ENCODE results near the gene UBB. TPM values are rescaled to one million over a fixed set of nuclear protein-coding genes. Genes with fewer than 3 reads are reported as not detected.

UBB gene
- total RNA-seq, 3 donors from 2014 or later (not counting 1 experiment from before 2014, with no cell fraction given), result 1,492 to 1,665 (median 1,530) TPM

DNA sequence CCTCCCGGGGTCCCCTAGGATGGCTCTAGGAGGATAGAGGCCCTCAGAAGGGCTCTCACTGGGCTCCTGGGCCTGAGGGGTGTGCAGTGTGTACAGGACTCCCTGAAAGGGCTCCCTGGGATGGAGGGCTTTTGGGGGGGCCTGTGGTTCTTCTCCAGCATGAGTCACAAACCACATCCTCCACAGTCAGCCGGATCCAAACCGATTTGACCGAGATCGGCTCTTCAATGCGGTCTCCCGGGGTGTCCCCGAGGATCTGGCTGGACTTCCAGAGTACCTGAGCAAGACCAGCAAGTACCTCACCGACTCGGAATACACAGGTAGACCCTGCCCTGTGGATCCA, 39.0 kb downstream of the UBB start:
- no peaks in the 10 kb centered on the region for H3K9me3 ChIP-seq (ENCODE audit: control insufficient read depth, insufficient read depth, low read length)
- no peak overlapping the region for H3K4me3 ChIP-seq (ENCODE audit: low read length)
- intact Hi-C loops (cut with micrococcal nuclease), result no loop called here
- no peaks in the 10 kb centered on the region for H3K27me3 ChIP-seq (ENCODE audit: control insufficient read depth, insufficient read depth, low read length)
- no peak overlapping the region for H3K4me3 Mint-ChIP-seq
- H3K27ac Mint-ChIP-seq, result peak overlapping the region; percentile 98 to 100
- WGBS (ENCODE audit: insufficient coverage), result 19% methylated on average over 10 of the region's 10 CpGs
- H3K36me3 ChIP-seq (ENCODE audit: control insufficient read depth, insufficient read depth, low read length), result peaks cover 60% of the 10 kb centered on the region
- H3K9me3 Mint-ChIP-seq, result no peaks in the 10 kb centered on the region
- ATAC-seq (no peak), DNase-seq (peak in 1 of 2 donors; percentile 58)
- H3K4me1 ChIP-seq (ENCODE audit: control insufficient read depth, insufficient read depth, low read length), result peaks cover 48% of the 10 kb centered on the region
- peak overlapping the region; percentile 37 for H3K27ac ChIP-seq (ENCODE audit: low read length)
- H3K4me1 Mint-ChIP-seq, result peaks cover 43 to 58% of the 10 kb centered on the region in 2 donors
- TF ChIP-seq, protein P1, sequence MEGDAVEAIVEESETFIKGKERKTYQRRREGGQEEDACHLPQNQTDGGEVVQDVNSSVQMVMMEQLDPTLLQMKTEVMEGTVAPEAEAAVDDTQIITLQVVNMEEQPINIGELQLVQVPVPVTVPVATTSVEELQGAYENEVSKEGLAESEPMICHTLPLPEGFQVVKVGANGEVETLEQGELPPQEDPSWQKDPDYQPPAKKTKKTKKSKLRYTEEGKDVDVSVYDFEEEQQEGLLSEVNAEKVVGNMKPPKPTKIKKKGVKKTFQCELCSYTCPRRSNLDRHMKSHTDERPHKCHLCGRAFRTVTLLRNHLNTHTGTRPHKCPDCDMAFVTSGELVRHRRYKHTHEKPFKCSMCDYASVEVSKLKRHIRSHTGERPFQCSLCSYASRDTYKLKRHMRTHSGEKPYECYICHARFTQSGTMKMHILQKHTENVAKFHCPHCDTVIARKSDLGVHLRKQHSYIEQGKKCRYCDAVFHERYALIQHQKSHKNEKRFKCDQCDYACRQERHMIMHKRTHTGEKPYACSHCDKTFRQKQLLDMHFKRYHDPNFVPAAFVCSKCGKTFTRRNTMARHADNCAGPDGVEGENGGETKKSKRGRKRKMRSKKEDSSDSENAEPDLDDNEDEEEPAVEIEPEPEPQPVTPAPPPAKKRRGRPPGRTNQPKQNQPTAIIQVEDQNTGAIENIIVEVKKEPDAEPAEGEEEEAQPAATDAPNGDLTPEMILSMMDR (IDR thresholded peaks at IDR 0.05), result no peak
- H3K27me3 Mint-ChIP-seq (ENCODE audit: low read depth in 2 of 2), result no peaks in the 10 kb centered on the region
- H3K36me3 Mint-ChIP-seq, result no peaks in the 10 kb centered on the region

DNA sequence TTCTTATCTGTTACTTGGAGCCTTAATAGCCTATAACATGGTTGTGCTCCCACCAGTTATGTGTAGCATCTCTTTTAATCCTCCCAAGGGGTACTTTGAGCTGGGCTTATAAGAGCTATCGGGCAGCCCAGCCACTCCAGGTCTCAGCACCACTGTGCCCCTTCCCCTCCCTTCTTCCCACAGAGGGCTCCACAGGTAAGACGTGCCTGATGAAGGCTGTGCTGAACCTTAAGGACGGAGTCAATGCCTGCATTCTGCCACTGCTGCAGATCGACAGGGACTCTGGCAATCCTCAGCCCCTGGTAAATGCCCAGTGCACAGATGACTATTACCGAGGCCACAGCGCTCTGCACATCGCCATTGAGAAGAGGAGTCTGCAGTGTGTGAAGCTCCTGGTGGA, 41.5 kb downstream of the UBB start:
- H3K36me3 Mint-ChIP-seq, result no peaks in the 10 kb centered on the region
- H3K4me3 ChIP-seq (ENCODE audit: low read length), result no peak overlapping the region
- H3K27me3 Mint-ChIP-seq (ENCODE audit: low read depth in 2 of 2), result no peaks in the 10 kb centered on the region
- H3K4me3 Mint-ChIP-seq, result no peak overlapping the region
- peaks cover 32% of the 10 kb centered on the region for H3K4me1 ChIP-seq (ENCODE audit: control insufficient read depth, insufficient read depth, low read length)
- intact Hi-C loops (cut with micrococcal nuclease), result no loop called here
- no peaks in the 10 kb centered on the region for H3K9me3 Mint-ChIP-seq
- H3K4me1 Mint-ChIP-seq, result peaks cover 30 to 38% of the 10 kb centered on the region in 2 donors
- no peaks in the 10 kb centered on the region for H3K27me3 ChIP-seq (ENCODE audit: control insufficient read depth, insufficient read depth, low read length)
- no peak overlapping the region for H3K27ac ChIP-seq (ENCODE audit: low read length)
- no peaks in the 10 kb centered on the region for H3K9me3 ChIP-seq (ENCODE audit: control insufficient read depth, insufficient read depth, low read length)
- 95% methylated on average over 7 of the region's 7 CpGs for whole genome bisulfite sequencing (ENCODE audit: insufficient coverage)
- ATAC-seq, result no peak
- DNase-seq, result no peak
- TF ChIP-seq, protein P1 (IDR thresholded peaks at IDR 0.05), result no peak
- H3K27ac Mint-ChIP-seq, result peak overlapping the region in 1 of 2 donors; percentile 29
- H3K36me3 ChIP-seq (ENCODE audit: control insufficient read depth, insufficient read depth, low read length), result peaks cover 81% of the 10 kb centered on the region

DNA sequence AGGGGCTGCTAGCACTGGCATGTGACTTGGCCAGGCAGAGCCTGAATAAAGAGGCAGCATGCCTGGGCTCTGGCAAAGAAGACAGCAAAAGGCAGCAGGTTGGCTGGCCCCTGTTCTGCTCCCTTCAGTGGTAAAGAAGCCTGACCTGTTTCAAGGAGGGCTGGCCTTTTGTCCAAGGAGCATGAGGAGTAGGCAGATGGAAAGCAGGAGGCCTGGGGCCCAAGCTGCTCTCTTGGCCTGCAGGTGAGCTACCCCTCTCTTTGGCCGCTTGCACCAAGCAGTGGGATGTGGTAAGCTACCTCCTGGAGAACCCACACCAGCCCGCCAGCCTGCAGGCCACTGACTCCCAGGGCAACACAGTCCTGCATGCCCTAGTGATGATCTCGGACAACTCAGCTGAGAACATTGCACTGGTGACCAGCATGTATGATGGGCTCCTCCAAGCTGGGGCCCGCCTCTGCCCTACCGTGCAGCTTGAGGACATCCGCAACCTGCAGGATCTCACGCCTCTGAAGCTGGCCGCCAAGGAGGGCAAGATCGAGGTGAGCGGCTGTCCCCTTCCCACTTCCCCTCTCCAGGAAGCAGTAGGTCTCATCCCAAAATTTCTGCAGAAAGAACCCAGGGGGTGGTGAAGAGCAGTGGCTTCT, 42.5 kb downstream of the UBB start:
- TF ChIP-seq, protein P1 (IDR thresholded peaks at IDR 0.05), result no peak
- WGBS (ENCODE audit: insufficient coverage), result 94% methylated on average over 8 of the region's 10 CpGs
- Histone ChIP-seq H3K4me1 (ENCODE audit: control insufficient read depth, insufficient read depth, low read length) (peaks cover 23% of the 10 kb centered on the region), H3K36me3 (ENCODE audit: control insufficient read depth, insufficient read depth, low read length) (peaks cover 81% of the 10 kb centered on the region), H3K27me3 (ENCODE audit: control insufficient read depth, insufficient read depth, low read length) (no peaks in the 10 kb centered on the region), H3K4me3 (ENCODE audit: low read length) (no peak overlapping the region), H3K9me3 (ENCODE audit: control insufficient read depth, insufficient read depth, low read length) (no peaks in the 10 kb centered on the region), H3K27ac (ENCODE audit: low read length) (no peak overlapping the region)
- DNase-seq (no peak), ATAC-seq (no peak)
- no peaks in the 10 kb centered on the region for H3K36me3 Mint-ChIP-seq
- peak overlapping the region in 1 of 2 donors; percentile 29 for H3K27ac Mint-ChIP-seq
- H3K27me3 Mint-ChIP-seq (ENCODE audit: low read depth in 2 of 2), result no peaks in the 10 kb centered on the region
- H3K9me3 Mint-ChIP-seq, result no peaks in the 10 kb centered on the region
- H3K4me1 Mint-ChIP-seq, result peaks cover 21 to 31% of the 10 kb centered on the region in 2 donors
- no peak overlapping the region for H3K4me3 Mint-ChIP-seq
- intact Hi-C loops (cut with micrococcal nuclease), result no loop called here

DNA sequence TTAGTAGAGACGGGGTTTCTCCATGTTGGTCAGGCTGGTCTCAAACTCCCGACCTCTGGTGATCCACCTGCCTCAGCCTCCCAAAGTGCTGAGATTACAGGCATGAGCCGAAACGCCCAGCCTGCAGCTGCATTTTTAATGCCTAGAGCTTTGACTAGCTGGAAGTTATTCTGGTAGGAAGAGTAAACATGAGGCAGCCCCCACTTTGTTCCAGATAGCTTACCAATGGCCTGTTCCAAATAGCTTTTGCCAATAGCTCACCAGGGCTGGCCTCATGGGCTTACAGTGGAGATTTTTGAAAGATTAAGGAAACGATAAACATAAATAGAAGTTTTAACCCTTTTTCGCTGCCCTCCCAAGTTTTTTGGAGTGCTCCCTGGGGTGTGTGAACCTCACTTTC, 44.3 kb downstream of the UBB start:
- intact Hi-C loops (cut with micrococcal nuclease), result no loop called here
- Histone ChIP-seq H3K9me3 (ENCODE audit: control insufficient read depth, insufficient read depth, low read length) (no peaks in the 10 kb centered on the region), H3K4me1 (ENCODE audit: control insufficient read depth, insufficient read depth, low read length) (peaks cover 4% of the 10 kb centered on the region), H3K4me3 (ENCODE audit: low read length) (no peak overlapping the region), H3K27me3 (ENCODE audit: control insufficient read depth, insufficient read depth, low read length) (no peaks in the 10 kb centered on the region), H3K36me3 (ENCODE audit: control insufficient read depth, insufficient read depth, low read length) (peaks cover 72% of the 10 kb centered on the region), H3K27ac (ENCODE audit: low read length) (no peak overlapping the region)
- DNase-seq (no peak), ATAC-seq (no peak)
- H3K27me3 Mint-ChIP-seq (ENCODE audit: low read depth in 2 of 2), result no peaks in the 10 kb centered on the region
- no peak overlapping the region for H3K27ac Mint-ChIP-seq
- H3K9me3 Mint-ChIP-seq, result no peaks in the 10 kb centered on the region
- 97% methylated on average over 6 of the region's 6 CpGs for WGBS (ENCODE audit: insufficient coverage)
- peaks cover 7 to 24% of the 10 kb centered on the region in 2 donors for H3K4me1 Mint-ChIP-seq
- no peak overlapping the region for H3K4me3 Mint-ChIP-seq
- no peaks in the 10 kb centered on the region for H3K36me3 Mint-ChIP-seq
- TF ChIP-seq, protein P1 (IDR thresholded peaks at IDR 0.05), result no peak
